OCI-LY1 (cell line): ENCODE results near the gene ADAMTS14.

ENCODE experiments used
- EZH2 ChIP-seq: fragments of 200-600 bp; sonication (generic), shearing (Covaris generic); IDR thresholded peaks from 2 replicates; pipeline ENCODE4 v1.8.0; 2017; ENCODE audit warnings: borderline replicate concordance, mixed run types, mild to moderate bottlenecking, antibody characterized with exemption, low read length, moderate library complexity, mixed read lengths
- TF ChIP-seq, protein P1 (sequence below): fragments of 200-600 bp; sonication (generic), shearing (Covaris generic); IDR thresholded peaks from 2 replicates; pipeline ENCODE4 v1.5.1; 2017; ENCODE audit warnings: mild to moderate bottlenecking, antibody characterized with exemption, low read length, moderate library complexity, mixed read lengths

DNA sequence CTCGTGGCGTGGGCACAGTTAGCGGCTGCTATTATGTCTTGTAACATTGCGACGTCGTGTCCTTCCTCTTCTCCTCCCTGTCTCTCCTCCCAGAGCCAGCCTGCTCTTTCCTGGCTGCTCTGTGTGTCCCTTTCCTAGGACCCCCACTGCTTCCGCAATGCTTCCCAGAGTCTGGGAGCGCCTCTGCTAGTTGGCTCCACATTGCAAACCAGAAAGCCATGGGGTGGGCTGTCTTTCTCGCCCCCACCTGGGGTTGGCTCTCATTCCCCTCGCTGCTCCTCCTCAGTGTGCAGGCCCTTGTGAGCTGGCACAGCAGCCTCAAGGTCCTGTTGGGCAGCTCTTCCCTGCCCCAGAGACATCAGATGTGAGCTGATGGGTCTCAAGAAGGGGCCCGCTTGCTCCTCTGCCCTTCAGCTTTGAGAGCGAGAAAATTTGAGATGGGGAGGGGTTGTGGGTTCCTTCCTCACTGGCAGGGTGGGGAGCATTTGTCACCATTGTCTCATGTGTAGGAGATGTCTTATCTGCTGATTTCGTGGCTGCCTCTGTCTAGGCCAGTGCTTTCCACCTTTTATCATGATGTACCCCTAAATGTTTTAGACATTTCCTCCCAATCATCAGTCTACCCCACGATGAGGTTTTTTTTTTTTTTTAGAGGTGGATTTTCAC, 3.3 kb downstream of the ADAMTS14 start:
- TF ChIP-seq, protein P1, sequence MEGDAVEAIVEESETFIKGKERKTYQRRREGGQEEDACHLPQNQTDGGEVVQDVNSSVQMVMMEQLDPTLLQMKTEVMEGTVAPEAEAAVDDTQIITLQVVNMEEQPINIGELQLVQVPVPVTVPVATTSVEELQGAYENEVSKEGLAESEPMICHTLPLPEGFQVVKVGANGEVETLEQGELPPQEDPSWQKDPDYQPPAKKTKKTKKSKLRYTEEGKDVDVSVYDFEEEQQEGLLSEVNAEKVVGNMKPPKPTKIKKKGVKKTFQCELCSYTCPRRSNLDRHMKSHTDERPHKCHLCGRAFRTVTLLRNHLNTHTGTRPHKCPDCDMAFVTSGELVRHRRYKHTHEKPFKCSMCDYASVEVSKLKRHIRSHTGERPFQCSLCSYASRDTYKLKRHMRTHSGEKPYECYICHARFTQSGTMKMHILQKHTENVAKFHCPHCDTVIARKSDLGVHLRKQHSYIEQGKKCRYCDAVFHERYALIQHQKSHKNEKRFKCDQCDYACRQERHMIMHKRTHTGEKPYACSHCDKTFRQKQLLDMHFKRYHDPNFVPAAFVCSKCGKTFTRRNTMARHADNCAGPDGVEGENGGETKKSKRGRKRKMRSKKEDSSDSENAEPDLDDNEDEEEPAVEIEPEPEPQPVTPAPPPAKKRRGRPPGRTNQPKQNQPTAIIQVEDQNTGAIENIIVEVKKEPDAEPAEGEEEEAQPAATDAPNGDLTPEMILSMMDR = no peak
- TF ChIP-seq EZH2 = no peak
